HG02943 (cell line): ENCODE results near the gene NADSYN1.

Experiments
- ATAC-seq: cut with Tn5 transposase; IDR thresholded peaks from one replicate; pipeline ENCODE4 v1.9.1; 2021; ENCODE audit warnings: mild to moderate bottlenecking, low read depth, moderate library complexity; ENCODE audit not compliant: unreplicated experiment

Gene NADSYN1

GRCh38 chr11:71489311-71490043 lies 36.5 kb downstream of the NADSYN1 start:
- ATAC-seq: no peak

DNA sequence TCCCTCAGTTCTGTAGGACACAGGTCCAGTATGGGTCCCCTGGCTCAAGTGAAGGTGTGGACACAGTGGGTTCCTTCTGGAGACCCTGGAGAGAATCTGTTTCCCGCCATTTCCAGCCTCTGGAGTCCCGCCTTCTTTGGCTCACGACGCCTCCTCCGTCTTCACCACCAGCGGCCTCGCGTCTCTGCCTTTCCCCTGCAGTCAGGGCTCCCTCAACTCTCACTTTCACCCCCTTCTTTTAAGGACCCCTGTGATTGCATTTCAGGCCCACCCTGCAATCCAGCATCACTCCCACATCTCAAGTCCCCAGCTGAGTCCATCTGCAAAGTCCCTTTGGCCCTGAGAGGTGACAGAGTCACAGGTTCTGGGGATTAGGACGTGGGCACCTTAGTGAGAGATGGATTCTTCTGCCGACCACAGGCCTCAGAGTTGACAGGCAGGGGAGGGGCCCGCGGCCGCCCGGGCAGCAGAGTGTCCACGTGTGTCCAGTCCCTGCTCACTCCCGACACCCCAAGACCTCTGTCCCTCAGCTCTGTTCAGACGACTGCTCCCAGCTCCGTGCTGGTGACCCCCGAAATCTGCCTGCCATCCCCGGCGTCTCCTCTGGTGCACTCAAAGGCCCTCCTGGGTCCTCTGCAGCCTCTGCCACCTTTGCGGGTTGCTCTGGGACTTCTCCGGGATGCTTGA lies 37.2 kb downstream of the NADSYN1 start:
- ATAC-seq: no peak

DNA sequence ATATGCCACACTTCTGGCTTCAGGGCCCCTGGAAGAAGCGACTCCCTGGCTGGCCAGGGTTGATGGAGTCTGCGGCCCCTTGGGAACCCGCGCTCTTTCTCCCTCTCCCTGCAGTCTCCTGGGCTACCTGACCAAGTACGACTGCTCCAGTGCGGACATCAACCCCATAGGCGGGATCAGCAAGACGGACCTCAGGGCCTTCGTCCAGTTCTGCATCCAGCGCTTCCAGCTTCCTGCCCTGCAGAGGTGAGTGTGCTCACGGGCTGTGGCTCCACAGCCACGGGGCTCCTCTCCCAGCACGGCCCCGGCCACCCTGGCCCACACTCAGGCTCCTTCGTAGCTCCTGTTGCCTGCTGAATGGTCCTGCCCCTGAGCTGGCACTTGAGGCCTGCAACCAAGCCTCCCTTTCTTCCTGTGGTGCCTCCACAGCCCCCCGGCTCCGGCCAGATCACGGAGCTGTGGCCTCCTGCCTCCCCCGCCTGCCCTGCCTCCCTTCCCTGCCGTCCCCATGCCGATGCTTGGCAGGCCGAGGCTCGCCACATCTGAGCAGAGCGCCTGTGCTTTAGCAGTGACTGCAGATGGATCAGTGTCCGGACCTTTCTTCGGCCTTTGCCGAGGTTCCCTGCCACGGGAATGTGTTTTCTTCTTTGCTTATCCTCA lies 37.9 kb downstream of the NADSYN1 start:
- ATAC-seq: no peak

- no peak for ATAC-seq
Observed at GRCh38 chr11:71491531-71491930, 38.5 kb downstream of the NADSYN1 start.

DNA sequence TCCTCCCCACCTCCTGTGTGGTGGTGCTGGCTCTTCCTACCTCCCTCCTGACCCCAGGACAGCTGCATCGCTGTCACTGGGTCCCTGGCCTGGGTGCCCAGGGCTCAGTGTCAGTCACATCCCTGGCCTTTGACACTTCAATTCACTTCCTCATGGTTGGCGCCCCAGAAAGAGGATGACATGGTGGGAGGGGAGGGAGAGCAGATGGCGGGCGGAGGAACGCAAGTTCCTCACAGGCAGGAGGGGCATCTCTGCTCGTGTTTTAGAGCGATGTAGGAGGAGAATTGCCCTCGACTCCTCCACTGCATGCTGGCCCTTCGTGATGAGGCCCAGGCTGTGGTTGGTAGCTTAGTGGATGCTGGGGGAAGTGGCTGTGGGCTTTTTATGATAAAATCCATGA lies 38.9 kb downstream of the NADSYN1 start:
- no peak for ATAC-seq

- ATAC-seq: no peak
Observed at GRCh38 chr11:71495286-71496230, 42.6 kb downstream of the NADSYN1 start.

DNA sequence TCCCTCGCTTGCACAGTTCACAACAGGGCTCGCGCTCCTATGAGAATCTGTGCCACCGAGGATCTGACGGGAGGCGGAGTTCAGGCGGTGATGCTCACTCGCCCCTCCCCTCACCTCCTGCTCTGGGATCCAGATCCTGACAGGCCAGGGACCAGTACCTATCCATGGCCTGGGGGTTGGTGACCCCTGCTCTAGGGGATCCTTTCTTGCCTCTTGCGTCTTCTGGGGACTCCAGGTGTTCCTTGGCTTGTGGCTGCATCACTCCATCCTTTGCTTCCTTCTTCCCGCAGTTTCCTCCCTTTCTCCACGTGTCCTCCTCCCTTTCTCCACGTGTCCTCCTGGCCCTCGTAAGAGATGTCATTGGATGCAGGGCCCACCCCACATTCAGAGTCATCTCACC lies 43.4 kb downstream of the NADSYN1 start:
- no peak for ATAC-seq

- ATAC-seq: no peak
Observed at GRCh38 chr11:71498091-71498490, 45.1 kb downstream of the NADSYN1 start.

DNA sequence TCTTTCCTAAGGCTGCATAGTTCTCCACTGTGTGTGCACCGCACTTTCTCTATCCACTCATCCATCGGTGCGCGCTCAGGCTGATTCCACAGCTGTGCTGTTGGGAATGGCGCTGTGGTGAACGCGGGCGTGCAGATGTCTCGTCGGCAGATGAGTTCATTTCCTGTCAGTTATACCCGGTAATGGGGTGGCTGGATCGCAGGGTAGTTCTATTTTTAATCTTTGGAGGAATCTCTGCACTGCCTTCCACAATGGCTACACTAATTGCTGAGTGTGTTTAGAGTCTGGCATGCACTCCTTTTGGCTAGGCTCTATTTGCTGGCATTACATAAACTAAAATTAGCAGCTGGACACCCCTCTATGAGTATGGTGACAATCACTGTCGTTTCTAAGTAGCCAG lies 46.1 kb downstream of the NADSYN1 start:
- no peak for ATAC-seq

DNA sequence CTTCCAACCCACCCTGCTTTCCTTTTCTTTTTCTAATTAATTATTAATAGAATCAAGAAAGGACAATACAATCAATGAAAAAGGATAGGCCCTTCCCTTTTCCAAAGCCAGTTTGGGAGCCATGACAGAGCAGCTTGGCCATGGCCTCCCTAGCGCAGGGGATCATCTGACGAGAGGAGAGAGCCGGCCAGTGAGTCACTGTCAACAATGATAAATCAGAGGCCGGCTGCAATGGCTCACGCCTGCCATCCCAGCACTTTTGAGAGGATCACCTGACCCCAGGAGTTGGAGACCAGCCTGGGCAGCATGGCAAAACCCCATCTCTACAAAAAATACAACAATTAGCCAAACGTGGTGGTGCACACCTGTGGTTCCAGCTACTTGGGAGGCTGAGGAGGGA lies 46.5 kb downstream of the NADSYN1 start:
- ATAC-seq: no peak

DNA sequence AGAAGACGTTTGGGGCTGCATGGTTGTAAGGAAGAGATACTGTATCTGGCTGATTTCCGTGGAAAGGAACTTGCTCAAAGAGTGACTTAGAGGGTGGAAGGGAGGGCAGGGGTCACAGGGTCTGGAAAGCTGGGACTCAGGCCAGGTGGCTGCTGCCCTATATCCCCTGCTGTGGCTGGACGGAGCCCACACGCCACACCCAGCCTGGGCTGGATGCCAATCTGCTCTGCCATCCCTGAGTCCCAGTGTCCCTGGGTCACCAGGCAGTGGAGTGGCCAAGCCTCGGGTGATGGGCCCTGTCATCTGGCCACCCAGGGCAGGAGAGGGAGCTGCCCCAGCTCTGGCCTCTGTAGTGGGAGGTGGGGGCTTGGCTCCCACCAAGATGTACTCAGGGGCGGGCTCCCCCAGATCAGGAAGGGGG lies 47.6 kb downstream of the NADSYN1 start:
- ATAC-seq: no peak

GRCh38 chr11:71501071-71501985 lies 48.3 kb downstream of the NADSYN1 start:
- no peak for ATAC-seq

GRCh38 chr11:71502026-71502425 lies 49.0 kb downstream of the NADSYN1 start:
- ATAC-seq: no peak

GRCh38 chr11:71502871-71503435 lies 50.0 kb downstream of the NADSYN1 start:
- no peak for ATAC-seq

DNA sequence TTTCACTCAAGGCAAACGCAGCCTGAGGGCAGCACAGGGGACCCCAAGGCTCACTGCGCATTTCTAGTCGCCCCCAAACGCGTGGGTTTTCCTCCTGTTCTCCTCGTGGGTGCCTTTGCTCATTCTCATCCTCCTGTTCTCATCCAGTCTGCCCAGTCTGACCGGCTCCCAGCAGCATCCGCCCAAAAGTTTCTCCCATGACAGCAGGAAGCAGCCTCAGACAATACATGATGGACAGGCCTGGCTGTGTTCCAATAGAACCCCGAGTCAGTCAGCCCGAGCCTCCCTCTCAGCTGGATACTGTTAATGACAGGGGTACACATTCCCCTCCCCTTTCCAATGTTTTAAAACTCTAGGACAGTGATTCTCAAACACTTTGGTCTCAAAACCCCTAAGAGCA lies 51.5 kb downstream of the NADSYN1 start:
- no peak for ATAC-seq

DNA sequence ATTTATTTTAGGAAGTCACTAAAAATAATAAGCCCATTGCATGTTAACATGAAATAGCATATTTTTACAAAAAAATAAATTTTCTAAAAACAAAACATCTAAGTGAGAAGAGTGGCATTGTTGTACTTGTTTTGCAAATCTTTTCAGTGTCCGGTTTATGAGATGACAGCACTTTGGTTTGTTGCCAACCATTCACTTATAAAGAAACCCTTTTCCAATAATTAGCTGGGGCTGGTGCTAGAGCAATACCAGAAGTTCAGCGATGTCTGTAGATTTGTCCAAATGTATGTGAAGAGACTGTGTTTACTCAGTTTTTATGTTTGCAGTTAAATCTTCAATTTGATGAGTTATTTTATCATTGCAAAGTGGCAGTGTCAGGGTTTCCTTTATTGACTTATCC lies 52.0 kb downstream of the NADSYN1 start:
- no peak for ATAC-seq

GRCh38 chr11:71505781-71506180 lies 52.8 kb downstream of the NADSYN1 start:
- ATAC-seq: no peak

DNA sequence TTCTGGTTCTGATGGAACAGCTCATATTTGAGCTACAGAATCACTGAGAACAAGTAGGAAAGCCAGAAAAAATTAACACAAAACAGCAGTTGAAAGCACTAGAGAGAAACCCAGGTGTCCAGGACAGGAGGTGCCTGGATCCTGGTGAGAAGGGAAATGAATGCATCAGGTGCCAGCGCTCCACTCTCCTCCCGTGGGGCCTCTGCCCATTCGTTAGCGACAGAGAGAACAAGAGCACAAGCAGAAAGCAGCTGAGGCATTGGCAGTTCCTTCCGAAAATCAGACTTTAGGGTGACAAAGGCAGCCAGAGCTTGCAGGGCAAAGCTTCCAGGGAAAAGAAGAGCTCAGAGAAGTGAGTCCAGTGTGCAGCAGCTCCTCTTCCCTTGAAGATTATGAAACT lies 54.1 kb downstream of the NADSYN1 start:
- no peak for ATAC-seq
